NCI-H446 (cell line): ENCODE results near the gene PITPNC1.

Experiments
- DNase-seq, 2 experiments: peaks; one replicate each; lab custom pipeline; 2025; lab: John Stamatoyannopoulos, UW

The PITPNC1 gene

DNA sequence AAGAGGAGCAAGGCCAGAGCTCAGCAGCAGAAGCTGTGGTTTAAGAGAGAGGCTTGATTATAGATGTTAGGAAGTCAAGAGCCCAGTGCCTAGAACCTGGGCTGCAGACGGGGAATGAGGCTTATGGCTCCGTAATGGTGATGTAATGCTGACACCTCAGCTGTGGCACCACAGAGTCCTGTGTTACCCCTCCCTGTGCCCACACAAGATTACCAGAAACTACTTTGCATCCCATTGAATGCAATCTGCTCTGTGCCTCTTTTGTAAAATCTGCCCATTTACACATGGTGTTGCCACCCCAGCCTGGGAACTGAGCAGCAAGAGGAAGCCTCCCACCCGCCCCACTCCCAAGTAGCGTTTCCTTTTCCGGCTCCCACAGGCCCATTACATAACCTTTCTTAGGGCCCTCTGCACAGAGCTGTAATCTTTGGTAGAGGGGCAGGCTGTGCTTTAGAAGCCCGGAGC, 57.0 kb downstream of the PITPNC1 start:
- no peak for DNase-seq

DNA sequence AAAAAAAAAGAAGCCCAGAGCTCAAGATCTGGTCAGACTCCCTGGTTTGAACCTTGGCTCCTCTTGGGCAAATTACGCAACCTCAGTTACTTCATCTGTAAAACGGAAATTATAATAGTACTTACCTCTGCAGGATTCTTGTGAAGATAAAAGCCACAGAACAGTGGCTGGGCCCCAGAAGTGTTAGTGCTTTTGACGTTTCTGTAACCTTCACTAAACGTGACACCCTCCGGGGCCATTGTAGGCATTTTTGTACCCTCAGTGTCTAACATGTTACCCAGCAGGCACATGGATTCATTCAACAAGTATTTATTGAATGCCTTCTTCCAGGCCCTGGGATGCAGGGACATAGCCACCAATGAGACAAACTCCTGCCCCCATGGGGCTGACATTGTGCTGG, 58.0 kb downstream of the PITPNC1 start:
- DNase-seq: no peak

DNA sequence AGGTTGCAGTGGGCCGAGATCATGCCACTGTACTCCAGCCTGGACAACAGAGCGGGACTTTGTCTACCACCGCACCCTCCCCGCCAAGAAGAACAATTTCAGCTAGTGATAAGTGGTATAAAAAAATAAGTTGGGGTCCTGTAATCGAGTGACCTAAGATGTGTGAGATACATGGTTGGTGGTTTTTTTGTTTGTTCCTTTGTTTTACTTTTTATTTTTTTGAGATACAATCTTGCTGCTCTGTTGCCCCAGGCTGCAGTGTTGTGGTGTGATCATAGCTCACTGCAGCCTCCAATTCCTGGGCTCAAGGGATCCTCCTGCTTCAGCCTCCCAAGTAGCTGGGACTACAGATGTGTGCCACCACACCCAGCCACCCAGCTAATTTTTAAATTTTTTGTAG, 58.7 kb downstream of the PITPNC1 start:
- DNase-seq: no peak

DNA sequence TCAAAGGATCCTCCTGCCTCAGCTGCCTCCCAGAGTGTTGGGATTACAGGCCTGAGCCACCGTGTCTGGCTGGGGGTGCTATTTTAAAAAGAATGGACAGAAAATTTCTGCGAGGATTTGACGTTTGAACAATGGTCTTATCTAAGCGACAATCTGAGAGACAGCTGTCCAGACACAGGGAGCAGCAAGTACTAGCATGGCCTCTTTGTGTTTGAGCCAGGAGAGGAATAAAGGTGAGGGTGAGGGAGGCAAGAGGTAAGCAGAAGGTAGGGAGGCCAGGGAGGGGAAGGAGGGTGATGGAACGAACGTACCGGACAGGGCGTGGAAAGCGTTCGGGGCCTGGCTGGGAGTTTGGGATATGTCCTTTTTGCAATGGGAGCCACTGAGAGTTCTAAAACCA, 59.2 kb downstream of the PITPNC1 start:
- no peak for DNase-seq

DNA sequence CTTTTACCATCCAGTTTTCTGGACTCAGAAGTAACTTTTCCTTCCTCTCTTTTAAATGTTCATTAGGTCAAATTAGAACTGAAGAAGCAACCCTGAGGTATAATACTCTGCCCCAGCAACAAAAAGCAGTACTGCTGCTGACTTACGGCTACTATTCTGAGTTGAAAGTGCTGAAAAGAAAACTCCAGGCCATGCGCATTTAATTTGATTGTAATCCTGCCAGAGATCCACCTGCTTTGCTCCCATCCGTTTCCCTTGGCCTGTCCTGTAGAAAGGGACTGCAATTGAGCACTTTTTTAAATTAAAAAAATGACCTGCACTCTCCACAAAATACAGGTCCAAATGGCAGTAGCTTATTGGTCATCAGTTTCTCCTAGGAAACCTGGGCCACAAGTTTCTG, 61.6 kb downstream of the PITPNC1 start:
- DNase-seq: no peak

DNA sequence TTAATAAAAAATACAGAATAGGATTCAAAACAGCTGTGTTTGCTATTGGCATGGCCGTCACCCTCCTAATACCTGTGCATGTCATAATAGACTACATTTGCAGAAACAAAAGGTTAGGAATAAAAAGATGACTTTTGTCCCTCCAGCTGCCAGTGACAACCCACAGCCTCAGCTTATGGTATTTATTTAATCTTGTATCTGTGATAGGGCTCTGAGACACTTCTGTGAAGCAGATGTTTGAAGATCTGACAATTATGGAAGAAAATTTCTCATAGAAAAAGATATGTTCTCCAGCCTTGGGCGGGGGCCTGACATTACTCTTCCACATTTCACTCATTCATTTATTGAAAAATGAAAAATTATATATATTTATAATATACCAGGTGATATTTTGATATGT, 62.2 kb downstream of the PITPNC1 start:
- no peak for DNase-seq

DNA sequence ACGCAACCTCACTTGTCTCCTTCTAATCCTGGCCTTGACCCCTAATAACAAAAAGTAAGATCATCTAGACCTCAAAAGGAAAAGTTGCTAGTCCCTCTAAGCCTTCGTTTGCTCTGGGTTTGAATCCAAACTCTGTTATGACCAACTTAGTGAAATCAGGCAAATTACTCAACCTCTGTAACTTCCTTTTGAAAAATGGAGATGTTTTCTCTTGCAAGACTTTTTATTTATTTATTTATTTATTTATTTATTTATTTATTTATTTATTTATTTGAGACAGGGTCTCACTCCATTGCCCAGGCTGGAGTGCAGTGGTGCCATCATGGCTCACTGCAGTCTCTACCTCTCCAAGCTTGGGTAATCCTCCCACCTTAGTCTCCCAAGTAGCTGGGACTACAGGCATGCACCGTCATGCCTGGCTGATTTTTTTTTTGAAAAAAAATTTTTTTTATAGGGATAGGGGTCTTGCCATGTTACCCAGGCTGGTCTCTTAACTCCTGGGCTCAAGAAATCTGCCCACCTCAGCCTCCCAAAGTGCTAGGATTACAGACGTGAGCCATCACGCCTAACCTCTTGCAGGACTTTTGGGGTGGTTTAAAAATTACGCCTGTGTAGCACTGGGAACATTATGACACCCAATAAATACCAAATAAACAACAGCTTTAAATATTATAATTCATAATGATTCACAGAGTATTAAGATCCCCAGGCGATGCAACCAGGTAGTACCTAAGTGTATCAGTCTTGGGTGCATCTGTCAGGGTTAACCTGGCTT, 63.4 kb downstream of the PITPNC1 start:
- DNase-seq: no peak

DNA sequence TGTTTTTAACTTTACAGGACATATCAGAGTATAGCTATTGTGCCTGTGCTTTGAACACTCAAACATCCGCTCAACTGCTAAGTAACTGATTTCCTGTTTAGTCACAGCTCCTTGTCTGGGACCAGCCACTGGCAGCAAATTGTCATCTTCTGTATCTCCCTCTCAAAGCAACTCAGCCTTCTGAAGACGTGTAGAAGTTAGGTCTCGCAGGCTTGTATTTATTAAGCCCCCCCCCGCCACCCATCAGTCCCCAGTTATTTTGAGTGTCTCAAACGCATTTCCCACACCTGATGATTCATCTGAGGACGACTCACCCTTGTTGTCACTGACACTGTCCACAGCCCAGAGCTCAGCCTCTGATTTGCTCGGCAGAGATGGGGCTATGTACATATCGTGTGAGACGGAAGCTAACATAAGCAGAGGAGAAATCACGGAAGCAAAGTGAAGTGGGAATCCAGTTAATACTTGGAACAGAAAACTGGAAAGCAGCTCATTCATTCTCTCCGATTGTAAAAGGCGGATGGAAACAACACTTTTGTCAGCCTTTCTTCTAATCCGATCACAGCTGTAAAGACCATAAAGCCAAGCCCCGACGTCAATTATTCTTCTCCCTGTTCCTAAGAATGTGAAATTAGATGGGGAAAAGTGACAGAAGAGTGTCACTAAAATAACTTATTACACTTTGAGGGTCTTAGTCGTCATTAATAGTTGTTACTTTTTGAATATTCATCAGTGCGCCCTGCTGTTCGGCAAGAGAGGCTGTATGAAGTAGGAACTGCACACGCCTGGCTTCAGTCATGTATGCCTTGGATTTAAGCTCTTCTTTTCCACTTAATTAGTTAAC, 64.2 kb downstream of the PITPNC1 start:
- DNase-seq: no peak

DNA sequence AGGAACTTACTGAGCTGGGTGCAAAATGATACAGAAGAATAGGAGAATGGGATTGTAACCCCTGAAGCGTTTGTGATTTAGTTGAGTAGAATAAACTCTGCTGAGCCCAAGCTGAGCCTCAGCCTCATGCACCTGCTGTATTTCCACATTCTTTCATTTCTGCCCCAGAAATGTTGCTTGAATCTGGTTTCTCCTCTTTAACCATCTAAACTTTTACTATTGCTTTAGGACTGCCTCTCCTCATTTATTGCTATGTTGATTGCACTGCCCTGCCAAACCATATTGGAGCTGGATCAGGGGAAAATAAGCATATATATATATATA, 64.8 kb downstream of the PITPNC1 start:
- DNase-seq: no peak

DNA sequence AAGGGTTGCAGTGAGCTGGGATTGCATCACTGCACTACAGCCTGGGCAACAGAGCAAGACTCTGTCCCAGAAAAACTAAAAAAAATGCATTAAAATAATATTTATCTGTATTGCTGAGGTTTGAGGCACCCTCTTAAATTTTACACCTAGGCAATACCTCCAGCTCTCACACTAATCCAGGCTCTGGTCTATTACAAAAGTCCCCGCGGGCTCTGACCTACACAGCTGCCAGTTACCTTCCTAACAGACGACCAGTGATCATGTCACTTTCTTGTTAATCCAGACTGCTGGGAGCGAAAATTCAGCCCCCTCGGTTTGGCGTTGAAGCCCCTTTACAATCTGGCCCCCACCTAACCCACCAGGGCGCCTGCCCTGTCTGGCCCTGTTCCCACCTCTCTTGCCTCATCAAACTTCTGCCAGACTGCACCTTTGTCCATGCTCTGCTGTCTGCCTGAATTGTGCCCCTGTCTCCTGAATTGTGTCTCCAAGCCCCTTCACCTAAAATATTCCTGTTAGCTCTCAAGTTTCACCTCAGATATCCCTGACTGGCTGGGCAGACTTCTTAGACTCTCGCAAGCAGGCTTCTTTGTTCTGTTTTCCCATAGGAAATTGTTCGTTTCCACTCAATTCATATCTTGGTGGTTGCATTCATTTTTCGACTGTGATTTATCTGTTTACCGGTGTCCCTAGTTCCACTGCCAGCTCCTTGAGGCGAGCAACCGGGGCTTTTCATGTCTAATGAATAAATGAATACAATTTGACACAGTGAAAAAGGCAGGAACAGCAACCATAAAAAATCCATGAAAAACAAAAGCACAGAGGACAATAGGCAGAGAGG, 65.9 kb downstream of the PITPNC1 start:
- DNase-seq: no peak

DNA sequence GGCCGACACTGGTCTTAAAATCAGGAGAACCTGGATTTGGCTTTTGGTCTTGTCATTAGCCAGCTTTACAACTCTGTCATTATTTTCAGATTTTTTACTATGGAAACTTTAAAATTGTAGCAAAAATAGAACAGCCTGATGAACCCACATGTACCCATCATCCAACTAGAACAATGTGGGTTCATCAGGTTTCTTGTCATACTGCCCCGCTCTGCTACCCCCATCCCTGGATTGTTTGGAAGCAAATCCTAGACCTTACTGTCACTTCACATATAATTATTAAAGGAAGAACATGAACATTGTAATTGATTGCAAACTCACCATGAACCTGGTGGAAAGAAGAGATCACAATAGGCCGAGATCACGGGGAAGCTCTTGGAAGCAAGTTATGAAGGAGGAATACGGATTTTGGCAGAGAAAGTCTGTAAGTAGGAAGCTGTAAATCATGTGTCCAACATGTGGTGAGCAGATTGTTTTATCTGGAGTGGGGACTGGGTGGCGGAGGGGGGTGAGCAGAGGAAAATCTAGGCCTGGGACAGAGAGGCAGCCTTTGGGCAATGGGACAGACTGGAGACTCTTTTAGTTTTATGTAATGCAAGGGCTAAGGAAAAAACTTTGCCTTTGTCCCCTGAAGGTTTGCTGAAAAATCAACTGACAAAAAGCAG, 67.0 kb downstream of the PITPNC1 start:
- DNase-seq: no peak

DNA sequence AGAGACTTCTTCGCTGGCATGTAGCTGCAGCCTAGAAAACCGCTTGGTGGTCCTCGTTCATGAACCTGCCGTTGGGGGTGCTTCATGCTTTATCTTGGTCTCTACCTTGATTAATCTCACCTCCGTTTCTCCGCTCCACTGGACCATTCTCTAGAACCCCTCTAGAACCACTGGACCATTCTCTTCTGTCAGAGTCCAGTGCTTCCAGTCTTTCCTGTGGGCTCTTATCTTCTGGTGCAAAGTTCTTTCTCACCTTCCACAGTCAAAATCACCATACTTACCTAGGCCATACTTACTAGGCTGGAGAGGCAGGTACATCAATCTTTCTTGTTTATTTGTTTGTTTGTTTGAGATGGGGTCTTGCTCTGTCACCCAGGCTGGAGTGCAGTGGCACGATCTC, 71.4 kb downstream of the PITPNC1 start:
- no peak for DNase-seq

DNA sequence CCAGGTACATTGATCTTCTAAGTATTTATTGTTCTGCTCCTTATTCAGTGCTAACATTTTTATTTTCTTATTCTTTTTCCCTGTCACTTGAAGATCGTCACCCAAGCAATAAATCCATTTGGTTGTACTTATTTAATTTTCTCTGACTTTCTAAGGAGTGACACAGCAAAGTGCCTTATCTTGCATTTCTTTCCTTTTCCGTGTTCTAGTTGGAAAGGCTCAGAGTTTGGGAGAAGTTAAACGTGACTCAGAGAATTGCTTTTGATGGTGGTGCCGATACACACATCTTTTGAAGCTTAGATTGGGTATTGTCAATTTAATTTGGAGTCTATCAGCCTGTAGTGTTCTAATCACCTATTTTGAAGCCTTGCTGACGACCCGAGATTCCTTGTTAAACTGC, 72.0 kb downstream of the PITPNC1 start:
- no peak for DNase-seq

DNA sequence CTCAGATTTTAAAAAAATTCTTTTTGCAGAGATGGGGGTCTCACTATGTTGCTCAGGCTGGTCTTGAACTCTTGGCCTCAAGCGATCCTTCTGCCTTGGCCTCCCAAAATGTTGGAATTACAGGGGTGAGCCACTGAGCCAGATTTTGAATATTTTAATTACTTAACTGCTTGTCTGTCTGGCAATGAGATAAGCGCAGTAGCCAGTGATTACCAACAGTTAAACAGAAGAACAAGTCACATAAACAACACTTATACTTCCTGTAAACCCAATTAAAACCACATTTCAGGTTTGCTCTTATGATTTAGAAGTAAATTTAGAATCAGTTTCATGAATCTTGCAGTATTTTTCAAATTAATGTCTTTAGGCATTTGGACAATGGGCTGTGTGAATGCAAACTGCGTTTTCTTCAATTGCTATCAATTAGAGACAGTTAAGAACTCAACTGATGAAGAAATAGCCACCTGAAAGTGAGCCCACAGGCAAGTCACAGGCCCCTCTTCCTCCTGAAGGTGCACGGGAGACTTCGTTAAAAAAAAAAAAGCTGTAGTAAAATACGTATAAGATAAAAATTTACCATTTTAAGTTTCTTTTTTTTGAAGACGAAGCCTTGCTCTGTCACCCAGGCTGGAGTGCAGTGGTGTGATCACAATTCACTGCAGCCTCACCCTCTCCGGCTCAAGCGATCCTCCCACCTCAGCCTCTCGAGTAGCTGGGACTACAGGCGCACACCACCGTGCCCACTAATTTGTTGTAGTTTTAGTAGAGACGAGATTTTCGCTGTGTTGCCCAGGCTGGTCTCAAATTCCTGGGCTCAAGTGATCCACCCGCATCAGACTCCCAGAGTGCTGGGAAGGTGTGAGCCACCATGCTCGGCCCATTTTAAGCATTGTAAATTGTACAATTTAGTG, 73.0 kb downstream of the PITPNC1 start:
- DNase-seq: no peak

DNA sequence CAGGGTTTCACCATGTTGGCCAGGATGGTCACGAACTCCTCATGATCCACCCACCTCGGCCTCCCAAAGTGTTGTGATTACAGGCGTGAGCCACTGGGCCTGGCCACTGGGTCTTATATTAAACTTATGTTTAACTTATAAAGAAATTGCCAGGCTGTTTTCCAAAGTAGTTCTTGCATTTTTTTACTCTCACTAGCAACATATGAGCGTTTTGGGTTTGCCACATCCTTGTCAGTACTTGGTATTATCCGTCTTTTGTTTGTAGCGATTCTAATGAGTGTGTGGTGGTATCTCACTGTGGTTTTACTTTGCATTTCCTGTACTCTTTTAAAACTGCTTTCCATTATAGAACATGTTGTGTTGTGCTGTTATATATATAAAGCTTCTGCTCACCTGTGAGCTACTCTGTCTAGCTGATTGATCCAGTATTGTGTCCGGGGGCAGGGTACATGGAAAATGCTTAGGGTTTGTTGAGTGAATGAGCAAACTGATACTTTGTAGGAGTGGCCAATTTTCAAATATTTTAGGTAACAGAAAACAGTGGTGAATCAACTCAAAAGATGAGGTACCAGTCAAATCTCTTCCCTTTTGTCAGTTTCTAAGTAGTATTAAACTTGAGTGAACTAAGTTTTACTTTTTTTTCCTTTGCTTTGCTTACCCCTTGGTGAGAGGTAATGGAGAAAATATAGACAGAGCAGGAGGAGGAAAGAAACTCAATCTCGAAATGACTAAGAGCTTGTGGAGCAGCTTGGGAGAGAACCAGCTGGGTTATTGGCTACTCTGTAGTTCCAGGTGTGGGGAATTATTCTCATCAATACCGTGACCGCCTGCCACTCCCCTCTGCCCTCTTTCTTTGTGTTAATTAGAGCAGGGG, 75.8 kb downstream of the PITPNC1 start:
- DNase-seq: no peak

DNA sequence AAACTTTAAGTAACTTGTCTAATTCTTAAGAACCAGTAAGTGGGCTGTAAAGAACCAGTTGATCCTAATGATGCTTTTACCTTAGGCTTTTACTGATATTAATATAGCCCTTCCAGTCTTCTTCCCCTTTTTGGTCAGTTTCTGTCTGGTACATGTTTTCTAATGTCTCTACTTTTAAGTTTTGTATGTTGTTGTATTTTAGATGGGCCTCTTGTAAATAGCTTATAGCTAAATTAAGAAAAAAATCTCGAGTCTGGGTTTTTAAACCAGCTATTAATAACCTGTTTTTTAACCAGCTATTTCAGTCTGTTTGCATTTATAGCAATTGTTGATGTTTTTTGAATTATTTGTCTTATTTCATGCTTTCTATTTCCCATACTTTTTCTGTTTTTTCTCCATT, 79.0 kb downstream of the PITPNC1 start:
- no peak for DNase-seq

DNA sequence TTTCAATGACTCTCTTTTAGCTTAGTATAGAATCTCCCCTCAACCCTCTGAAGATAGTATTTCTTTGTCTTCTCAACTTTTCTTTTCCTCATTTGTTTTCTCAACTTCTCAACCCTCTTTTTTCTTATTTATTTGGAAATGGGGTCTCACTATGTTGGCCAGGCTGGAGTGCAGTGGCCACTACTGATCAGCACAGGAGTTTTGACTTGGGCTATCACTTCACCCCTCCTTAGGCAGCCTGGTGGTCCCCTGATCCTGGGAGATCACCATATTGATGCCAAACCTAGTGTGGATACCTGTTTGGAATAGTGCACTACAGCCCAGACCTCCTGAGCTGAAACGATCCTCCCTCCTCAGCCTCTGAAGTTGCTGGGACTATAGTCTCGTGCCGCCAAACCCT, 79.8 kb downstream of the PITPNC1 start:
- DNase-seq: no peak

DNA sequence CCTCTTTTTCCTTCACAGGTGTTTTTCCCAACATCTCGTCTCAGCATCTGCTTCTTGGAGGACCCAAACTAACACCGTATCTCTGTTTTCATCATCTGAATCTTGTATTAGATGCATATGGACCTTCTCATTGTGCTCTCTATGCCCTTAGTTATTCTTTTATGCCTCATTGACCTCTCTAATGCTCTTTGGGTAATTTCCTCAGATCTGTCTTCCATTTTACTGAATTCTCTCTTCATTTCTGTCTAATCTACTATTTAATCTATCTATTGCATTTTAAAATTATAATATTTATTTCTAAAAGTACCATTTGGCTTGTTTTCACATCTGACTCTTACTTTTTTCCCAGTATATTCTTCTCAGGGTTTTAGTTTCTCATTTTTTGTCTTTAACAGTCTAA, 81.1 kb downstream of the PITPNC1 start:
- no peak for DNase-seq

DNA sequence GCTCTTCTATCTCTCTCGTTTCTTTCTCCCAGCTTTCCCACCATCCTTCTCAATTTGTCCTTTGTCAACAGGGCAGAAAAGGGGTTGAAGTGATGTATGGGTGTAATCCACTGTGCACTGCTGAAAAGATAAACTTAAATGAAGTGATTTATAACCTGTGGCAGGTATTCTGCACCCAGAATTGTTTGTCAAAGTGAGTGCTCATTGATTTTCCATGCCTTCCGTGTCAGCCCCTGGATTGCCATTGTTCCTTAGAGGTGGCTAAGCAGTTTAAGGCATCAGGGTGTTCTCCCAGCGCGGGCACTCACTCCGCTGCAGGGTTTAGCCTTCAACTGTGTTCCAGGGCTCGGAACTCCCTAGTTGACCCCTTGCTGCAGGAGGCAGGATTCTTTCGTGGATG, 82.9 kb downstream of the PITPNC1 start:
- no peak for DNase-seq

DNA sequence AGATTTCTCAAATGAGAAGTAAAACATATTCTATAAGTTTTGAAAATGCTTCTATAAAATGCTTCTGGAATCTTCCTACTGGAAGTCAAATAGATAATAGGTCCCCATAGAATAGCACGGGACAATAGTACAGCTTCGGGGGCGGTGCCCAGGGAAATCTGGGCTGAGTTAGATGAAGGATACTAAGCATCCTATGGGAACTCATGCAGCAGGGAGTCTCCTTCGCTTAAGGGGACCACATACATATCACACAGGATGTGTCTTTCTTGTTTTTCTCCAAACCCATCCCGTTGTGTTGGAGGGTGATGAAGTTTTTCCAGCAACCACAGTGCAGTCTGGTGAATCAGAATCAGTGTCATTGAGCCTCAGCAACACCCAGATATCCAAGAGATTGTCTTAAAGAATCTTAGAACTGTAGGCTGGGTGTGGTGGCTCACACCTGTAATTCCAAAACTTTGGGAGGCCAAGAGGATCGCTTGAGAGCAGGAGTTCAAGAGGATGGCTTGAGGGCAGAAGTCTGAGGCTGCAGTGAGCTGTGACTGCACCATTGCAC, 84.2 kb downstream of the PITPNC1 start:
- DNase-seq: no peak
